BE2C (cell line): ENCODE results near the gene KRTAP5-9.
"Not testable (repeated sequence)": the region's sequence is repeated elsewhere in the genome, so short reads cannot be mapped to it uniquely, and the experiment has no call there.

Experiments
- DNase-seq: peaks from one replicate; pipeline ENCODE4 v3.0.0-alpha.2; 2020
- H3K27me3 ChIP-seq: fragments of 250-450 bp; sonication (Bioruptor Pico); 2 replicates; pipeline ENCODE4 v1.5.1; 2020; ENCODE audit warnings: mild to moderate bottlenecking
- H3K36me3 ChIP-seq: fragments of 250-450 bp; sonication (Bioruptor Pico); 2 replicates; pipeline ENCODE4 v1.5.1; 2020; ENCODE audit warnings: mild to moderate bottlenecking
- H3K4me1 ChIP-seq: fragments of 250-450 bp; sonication (Bioruptor Pico); 2 replicates; pipeline ENCODE4 v1.5.1; 2020
- H3K4me3 ChIP-seq: 2 replicates; pipeline ENCODE4 v1.5.1; 2011; ENCODE audit warnings: low read depth, low read length
- H3K9me3 ChIP-seq: fragments of 250-450 bp; sonication (Bioruptor Pico); 2 replicates; pipeline ENCODE4 v1.5.1; 2020
- CTCF ChIP-seq: IDR thresholded peaks from 2 replicates; pipeline ENCODE4 v1.5.1; 2012; ENCODE audit warnings: mild to moderate bottlenecking, low read depth, low read length

Gene KRTAP5-9

GRCh38 chr11:71565263-71565662 lies 17.0 kb downstream of the KRTAP5-9 start, which contains the start of gene KRTAP5-10:
Gene KRTAP5-10, plus strand, starts transcription at chr11:71565563. Its CDS starts 25 bp downstream, at chr11:71565588.
- no peaks in the 10 kb centered on the region for H3K27me3 ChIP-seq
- H3K9me3 ChIP-seq, result no peaks in the 10 kb centered on the region
- H3K4me3 ChIP-seq, result no peak within 1 kb of the TSS
- no peaks in the 10 kb centered on the region for H3K4me1 ChIP-seq
- H3K36me3 ChIP-seq, result no peaks in the 10 kb centered on the region
- TF ChIP-seq CTCF, result no peak
- DNase-seq, result no peak

DNA sequence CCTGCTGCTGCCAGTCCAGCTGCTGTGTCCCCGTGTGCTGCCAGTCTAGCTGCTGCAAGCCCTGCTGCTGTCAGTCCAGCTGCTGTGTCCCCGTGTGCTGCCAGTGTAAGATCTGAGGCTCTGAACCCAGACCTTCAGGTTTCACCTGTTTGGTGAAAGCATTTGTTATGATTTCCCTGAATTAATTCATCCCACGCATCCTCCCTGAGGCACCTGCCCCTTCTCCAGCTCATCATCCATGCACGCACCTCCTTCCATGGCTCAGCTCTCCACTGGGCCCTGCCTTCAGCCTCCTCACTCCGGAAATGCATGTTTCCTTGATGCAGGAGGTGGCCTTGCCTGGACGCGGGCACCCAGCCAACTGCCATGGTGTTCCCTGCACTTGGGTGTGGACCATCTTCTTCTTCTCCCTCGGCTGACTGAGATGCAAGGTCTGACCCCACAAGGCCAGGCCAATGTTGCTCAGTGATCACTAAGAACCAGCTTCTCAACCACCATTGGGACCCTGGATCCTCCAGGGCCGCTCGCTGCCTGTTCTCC lies 17.9 kb downstream of the KRTAP5-9 start:
- no peak for TF ChIP-seq CTCF
- Histone ChIP-seq H3K36me3 (no peaks in the 10 kb centered on the region), H3K27me3 (no peaks in the 10 kb centered on the region), H3K9me3 (no peaks in the 10 kb centered on the region), H3K4me3 (no peak overlapping the region), H3K4me1 (no peaks in the 10 kb centered on the region)
- no peak for DNase-seq

GRCh38 chr11:71566626-71567599 lies 18.7 kb downstream of the KRTAP5-9 start:
- H3K36me3 ChIP-seq, H3K4me1 ChIP-seq, DNase-seq, H3K27me3 ChIP-seq, H3K9me3 ChIP-seq, H3K4me3 ChIP-seq: not testable (repeated sequence)

- not testable (repeated sequence) for H3K4me3 ChIP-seq, H3K9me3 ChIP-seq, H3K4me1 ChIP-seq, DNase-seq, H3K36me3 ChIP-seq, H3K27me3 ChIP-seq
Observed at GRCh38 chr11:71567633-71568032, 19.4 kb downstream of the KRTAP5-9 start.

- no peak for TF ChIP-seq CTCF
- Histone ChIP-seq H3K4me1 (no peaks in the 10 kb centered on the region), H3K9me3 (no peaks in the 10 kb centered on the region), H3K36me3 (no peaks in the 10 kb centered on the region), H3K27me3 (no peaks in the 10 kb centered on the region), H3K4me3 (no peak overlapping the region)
- DNase-seq, result peak; percentile 25
Observed at GRCh38 chr11:71568704-71569349, 20.6 kb downstream of the KRTAP5-9 start.

- DNase-seq, H3K4me3 ChIP-seq, H3K4me1 ChIP-seq, H3K36me3 ChIP-seq, H3K27me3 ChIP-seq, H3K9me3 ChIP-seq: not testable (repeated sequence)
Observed at GRCh38 chr11:71571101-71571850, 23.1 kb downstream of the KRTAP5-9 start.

- Histone ChIP-seq H3K4me3 (no peak overlapping the region), H3K4me1 (no peaks in the 10 kb centered on the region), H3K36me3 (no peaks in the 10 kb centered on the region), H3K9me3 (no peaks in the 10 kb centered on the region), H3K27me3 (no peaks in the 10 kb centered on the region; the same call in 1 of the 2 replicates)
- no peak for DNase-seq
- no peak for TF ChIP-seq CTCF
Observed at GRCh38 chr11:71572811-71573210, 24.6 kb downstream of the KRTAP5-9 start.
